HG03103 (cell line): ENCODE measurements around the gene CYP46A1.

Source experiments
- ATAC-seq: cut with Tn5 transposase; IDR thresholded peaks from one replicate; pipeline ENCODE4 v1.9.1; 2021; ENCODE audit warnings: low read depth; ENCODE audit not compliant: unreplicated experiment

Gene CYP46A1

DNA sequence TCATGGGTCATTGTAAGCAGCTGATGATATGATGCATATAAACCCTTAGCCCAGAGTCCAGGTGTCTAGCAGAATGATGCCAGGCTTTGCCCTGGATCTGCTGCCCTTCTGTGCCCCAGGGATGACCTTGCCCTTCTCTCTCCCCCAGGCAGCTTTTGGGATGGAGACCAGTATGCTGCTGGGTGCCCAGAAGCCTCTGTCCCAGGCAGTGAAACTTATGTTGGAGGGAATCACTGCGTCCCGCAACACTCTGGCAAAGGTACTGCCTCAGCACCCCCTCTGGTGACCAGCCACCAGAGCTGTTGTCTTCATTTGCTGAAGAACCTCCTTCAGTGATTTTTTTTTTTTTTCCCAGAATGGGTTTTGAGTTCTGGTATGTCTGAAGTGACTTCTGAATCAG is 23.3 kb downstream of the CYP46A1 start:
- ATAC-seq, result no peak

DNA sequence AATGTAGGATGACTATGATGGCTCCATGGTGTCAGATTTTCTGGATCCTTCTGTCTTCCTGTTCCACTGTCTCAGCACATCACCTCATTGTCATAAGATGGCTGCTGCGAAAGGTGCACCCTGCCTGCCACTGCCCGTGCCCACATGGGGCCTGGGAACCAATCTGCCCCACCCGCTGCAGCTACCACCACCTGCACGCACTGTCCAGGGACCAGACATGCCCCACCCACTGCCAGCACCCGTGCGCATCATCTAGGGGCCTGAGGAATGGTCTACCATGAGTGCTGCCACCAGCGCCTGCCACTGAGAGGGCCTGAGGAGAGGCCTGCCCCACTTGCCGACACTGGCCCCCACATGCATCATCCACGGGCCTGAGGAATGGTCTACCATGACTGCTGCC is 23.8 kb downstream of the CYP46A1 start:
- no peak for ATAC-seq

DNA sequence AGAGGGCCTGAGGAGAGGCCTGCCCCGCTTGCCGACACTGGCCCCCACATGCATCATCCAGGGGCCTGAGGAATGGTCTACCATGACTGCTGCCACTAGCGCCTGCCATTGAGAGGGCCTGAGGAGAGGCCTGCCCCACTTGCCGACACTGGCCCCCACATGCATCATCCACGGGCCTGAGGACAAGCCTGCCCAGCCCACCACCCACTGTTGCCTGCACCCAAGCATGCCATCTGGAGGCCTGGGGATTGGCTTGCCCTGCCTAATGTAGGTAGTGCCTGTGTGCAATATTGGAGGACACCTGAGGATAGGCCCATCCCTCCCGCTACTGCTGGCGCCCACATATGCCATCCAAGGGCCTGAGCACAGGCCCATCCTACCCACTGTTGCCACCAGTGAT is 24.4 kb downstream of the CYP46A1 start:
- ATAC-seq, result no peak

DNA sequence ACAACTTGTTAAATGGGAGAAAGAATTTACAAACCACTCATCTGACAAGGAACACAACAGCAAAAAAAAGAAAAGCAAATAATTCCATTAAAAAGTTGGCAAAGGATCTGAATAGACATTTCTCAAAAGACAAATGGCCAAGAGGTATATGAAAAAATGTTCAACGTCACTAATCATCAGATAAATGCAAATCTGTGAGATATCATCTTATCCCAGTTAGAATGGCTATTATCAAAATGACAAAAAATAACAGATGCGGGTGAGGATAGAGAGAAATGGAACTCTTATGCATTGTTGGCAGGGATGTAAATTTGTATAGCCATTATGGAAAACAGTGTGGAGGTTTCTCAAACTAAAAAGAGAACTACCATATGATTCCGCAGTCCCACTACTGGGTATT is 29.9 kb downstream of the CYP46A1 start:
- ATAC-seq, result no peak

DNA sequence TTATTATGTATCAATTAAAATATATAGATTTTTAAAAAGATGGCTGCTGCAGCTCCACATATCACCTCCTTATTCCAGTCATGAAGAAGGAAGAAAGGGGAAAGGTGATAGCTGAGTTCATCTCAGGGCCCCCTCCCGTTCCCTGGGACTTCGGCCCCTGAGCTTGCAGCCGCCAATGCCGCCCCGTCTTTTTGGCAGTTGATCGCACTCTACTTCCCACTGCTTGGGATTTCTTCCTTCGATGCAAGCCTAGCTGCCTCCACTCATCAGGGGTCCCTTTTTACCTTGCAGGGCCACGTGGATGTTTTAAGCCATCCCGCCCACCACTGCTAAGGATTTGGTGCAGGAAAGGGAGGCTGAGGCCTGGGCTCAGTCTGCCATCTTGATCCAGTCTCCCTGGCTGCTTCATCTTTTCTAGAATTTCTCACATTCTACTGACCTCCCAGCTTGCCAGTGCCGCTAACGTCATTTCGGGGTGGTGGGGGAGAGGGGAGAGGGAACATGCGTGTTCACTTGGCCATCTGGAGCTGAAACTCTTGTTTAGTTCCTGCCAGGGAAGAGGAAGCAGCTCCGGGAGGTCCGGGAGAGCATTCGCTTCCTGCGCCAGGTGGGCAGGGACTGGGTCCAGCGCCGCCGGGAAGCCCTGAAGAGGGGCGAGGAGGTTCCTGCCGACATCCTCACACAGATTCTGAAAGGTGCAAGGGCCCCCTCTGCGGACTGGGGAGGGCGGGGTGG is 31.3 kb downstream of the CYP46A1 start:
- no peak for ATAC-seq

DNA sequence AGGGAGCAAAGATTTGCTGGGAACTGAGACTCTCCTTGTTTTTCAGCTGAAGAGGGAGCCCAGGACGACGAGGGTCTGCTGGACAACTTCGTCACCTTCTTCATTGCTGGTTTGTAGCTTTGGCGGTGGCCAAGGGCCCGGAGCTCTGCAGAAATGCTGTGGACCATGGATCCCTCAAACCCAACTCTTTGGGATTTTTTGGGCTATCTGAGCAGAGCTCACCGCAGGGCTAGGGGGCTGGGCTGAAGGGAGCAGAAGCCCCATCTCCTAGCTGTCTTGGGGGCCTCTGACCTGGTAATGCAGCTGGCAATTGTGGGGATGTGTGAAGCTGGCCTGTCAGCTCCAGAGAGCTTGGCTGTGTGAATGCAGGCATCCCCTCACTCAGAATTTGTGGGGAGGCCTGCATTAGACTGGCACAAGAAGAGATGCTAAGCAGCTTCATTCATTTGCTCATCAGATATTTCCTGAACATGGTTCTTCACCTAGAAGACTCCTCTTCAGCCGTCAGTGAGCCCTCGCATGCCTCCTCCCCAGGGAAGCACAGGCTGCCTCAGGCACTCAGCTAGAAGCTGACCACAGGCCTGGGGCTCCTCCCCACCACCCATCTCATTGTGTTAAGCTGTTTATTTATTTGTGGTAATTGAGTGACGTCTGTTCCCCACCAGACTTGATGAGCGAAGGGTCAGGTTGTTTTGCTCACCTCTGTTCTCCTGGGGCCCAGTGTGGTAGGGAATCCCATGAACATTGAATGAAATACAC is 32.2 kb downstream of the CYP46A1 start:
- ATAC-seq, result no peak

DNA sequence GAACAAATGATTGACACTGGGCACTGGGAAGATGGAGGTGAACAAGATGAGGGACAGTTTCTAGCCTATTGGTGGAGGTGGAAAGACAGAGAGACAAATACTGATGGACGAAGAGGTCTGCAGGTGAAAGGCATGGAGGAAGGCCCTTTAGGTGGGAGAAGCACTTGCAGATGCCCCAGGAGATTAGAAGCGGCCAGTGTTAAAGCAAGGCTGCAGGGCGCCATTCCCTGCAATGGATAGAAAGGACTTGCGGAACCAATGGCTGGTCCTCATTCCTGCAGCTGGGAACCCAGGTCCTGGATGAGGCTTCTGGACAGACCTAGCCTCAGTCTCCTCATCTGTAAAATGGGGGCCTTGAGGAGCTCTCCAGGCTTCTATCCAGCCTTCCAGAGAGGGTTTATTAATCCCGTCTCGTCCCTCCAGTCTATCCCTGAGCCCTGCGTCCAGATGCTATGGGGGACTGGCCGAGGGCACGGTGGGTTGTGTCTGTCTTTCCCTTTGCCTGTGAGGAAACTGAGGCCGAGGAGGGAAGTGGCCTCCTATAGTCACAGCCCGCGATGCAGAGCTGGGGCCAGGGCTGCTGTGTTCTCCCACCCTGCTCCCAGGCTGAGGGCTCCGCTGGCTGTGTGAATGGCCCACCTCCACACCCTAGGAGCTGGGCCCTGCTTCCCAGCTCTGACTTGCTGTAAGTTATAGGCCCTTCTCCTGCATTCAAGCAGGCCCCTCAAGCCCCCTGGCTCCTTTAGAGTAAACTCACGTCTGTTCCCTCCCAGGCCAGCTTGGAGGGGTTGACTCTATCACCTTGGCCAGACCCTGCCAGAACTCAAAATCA is 33.0 kb downstream of the CYP46A1 start:
- no peak for ATAC-seq

DNA sequence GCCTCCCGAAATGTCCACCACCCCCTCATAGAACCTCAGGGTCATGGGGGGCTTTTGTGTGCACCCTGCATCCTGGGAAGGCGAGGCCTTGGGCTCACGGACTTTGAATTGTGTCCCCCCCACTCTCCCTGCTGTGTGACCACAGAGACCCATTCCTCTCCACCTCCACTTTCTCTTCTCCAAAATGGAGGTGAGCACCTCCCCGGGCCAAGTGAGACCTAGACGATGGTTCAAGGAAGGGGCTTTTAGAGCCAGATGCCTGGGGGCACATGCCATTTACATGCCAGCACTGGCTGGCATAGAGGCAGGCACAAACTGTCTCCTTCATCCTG is 33.5 kb downstream of the CYP46A1 start:
- ATAC-seq, result no peak

DNA sequence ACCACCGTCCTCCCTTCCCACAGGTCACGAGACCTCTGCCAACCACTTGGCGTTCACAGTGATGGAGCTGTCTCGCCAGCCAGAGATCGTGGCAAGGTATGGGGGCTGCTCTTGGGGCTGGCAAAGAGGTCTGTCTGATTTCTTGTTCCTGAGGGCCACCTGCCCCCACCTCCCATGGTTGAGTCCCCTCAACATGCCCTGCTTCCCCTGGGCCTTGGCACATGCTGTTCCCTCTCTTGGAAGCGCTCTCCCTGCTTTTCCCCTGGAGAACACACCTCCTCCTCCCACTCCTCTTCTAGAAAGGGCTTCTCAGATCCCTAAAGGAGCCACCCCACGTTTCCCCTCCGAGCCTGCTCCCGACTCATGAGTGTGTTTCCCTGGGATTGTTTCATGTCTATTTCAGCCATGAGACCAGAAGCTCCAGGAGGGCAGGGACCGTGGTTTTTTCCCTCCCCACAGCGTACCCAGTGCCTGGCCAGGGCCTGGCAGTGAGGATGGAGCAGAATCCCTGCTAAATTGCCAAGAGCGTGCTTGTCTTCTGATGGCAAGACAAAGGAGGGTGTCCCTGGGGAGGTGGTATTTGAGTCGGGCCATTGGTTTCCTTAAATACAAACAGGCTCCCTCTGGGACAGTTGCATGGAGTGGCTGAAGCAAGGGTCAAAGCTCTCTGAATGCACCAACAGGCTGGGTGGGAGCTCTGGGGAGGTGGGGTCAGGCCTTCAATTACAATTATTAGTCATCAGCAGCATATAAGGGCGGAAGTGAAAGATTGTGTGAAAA is 34.1 kb downstream of the CYP46A1 start:
- ATAC-seq, result peak; percentile 97

DNA sequence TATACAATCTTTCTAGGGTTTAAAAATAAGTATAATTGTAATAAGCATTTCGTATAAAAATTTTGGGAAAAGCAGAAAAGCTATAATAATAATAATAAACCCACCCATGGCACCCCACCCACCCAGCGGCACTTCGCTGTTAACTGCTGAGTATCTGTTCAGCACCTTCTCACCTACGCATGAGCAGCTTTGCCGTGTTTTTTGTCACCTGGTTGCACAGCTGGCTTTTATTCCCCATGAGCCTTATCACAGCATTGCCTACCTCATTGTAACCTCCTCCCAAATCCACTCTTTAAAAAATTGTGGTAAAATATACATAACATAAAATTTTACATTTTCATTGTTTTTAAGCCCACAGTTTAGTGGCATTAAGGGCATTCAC is 34.7 kb downstream of the CYP46A1 start:
- ATAC-seq, result peak; percentile 56

DNA sequence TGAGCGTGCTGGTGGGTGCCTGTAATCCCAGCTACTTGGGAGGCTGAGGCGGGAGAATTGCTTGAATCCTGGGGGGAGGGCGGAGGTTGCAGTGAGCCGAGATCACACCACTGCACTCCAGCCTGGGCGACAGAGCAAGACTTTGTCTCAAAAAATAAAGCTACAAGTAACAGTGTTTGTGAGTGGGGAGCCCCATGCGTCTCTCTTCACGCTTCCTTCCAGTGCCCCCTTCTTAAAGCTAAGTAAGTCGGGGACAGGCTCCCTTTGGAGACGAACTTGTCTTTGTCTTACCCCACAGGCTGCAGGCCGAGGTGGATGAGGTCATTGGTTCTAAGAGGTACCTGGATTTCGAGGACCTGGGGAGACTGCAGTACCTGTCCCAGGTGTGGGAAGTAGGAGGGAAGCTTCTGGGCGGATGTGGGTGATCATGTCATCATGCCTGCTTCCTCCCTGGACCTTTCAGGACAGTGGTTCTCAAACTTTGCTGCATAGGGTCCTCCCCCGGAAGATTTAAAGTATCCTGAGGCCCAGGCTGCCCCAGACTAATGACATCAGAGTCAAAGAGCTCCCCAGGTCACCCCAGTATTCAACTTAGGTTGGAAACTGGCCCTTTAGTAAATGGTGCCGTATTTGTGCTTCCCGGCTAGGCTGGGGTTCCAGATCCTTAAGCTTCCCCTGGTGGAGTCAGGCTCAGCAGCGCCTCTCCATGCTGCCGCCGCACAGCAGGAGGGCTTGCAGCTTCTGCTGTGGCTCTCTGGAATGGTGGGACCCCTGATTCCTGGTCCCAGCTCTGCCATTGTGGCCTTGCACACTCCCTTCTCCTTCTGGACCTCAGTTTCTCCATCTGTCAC is 37.1 kb downstream of the CYP46A1 start:
- ATAC-seq, result no peak

DNA sequence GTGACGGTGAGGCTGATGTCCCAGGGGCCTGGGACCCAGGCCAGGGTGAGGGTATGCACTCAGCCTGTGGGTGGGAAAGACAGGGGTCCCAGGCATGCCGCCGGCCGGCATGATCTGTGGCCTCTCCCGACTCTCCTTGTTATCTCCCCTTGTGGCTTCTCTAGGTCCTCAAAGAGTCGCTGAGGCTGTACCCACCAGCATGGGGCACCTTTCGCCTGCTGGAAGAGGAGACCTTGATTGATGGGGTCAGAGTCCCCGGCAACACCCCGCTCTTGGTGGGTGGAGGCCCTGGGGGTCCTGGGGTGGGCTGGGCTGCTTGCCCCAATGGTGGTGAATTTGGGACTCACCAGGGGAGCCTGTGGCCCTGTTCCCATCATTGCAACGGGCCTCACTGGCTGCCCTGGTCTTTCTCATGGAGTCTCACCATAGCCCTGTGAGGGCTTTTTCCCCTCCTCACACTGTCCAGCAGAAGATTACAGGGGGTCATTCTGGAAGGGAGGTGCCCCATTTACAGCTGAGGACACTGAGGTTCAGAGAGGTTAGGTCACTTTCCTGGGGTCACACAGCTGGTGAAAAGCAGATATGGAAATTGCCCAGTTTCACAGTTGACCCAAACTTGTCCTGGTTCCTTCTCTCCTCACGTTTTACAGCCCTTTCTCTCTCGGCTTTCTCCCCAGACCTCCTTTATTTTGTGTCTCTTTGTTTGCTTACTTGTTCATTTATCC is 37.9 kb downstream of the CYP46A1 start:
- ATAC-seq, result no peak

DNA sequence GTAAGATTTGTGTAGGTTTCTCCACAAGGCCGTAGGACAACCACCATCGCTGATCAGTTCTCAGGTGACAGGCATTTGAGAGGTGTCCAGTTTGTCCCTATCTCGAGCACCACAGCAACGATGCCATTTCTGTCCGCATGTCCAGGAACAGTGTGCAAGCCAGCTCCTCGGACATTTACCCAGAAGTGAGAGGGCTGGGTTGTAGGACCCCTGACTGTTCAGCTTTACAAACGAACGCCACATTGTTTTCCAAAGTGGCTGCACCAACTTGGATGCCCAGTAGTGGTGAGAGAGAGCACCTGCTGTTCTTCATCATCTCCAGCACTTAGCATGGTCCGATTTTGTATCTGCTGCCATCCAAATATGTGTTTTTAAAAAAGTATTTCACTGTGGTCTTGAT is 38.6 kb downstream of the CYP46A1 start:
- no peak for ATAC-seq

DNA sequence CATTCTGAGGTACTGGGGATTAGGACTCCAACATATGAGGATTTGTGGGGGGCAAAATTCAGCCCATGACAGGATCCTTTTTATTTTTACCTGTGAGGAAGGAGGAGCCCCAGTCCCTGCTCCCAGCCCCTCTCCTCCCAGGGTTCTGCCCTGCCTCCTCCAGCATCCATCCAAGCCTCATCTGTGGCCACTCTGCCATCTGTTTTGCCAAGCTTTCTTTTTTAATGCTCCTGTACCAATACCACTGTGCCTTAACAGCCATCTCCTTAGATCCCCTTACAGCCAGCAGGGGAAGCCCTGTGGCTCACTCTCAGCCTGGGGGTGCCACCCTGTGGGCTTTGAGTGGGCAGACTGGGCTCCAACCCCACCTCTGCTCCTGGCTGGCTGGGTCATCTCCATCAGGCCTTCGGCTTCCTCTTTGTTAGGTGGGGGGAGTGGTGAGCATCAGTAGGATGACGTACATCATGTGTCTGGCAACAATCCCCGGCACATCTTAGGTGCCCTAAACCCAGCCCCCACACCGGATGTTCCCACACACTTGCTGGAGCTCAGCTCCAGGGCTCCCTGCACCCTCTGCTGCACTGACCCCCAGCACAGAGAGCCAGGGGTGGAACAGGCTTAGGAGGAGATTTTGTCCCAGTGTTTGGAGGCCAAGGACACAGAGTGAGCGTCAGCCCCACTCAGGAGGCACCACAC is 40.2 kb downstream of the CYP46A1 start:
- no peak for ATAC-seq

DNA sequence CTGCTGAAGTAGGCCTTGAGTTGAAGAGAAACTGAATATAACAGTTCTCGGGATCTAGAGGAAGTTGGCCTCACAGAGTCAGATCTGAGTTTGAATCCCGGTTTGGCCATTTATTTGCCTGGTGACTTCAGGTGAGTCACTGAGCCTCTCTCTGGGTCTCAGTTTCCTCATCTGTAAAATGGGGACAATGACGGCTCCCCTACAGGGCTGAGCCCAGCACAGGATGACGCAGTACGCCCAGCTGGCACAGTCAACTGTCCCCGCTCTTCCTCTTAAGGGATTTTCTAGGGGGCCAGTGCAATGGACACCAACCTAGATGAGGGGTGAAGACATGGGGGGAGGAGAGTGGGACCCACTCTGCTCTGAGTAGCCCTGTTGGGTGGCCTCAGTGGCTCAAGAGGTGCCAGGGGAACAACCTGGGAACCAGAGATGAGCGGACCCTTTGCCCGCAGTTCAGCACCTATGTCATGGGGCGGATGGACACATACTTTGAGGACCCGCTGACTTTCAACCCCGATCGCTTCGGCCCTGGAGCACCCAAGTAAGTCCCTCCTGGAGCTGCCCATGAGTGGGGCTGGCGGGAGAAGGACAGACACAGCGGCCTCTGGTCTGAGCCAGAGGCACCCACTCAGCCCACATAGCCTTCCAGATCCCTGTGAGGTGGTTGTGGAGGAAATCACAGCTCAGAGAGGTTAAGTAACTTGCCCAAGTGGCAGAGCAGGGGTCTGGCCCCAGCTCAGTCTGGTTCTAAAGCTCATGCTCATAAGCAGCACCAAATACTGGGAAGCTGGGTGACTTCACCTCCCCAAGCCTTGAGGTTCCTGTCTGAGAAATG is 41.1 kb downstream of the CYP46A1 start:
- ATAC-seq, result no peak

DNA sequence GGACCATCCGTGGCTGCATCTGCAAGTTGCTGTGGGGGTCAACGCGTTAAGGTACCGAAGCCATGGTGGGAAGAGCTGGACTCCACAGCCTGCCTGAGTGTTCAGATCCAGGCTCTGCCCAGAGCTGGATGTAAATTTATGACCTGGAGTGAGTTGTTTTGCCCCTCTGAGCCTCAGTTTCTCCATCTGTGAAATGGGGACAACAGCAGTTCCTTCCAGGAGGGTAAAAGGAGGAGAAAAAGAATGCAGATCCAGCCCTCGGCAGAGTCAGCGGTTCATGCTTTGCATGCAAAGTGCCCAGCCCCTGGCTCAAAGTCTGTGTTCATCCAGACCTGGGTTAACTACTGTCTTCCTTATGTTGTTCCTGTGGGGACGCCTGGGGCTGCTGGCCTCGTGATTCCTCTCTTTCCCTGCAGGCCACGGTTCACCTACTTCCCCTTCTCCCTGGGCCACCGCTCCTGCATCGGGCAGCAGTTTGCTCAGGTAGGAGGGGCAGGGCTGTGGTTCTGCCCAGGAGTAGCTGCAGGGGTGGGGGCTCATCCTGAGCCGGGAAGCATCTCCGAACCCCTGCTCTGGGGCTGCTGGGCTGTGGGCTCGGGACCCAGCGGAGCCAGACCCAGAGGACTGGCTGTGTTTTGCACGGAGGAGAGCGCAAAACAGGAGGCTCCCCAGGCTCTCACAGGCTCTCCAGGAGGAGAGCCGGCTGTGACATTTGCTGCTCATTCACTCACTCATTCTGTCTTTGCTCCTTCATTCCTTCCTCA is 41.9 kb downstream of the CYP46A1 start:
- ATAC-seq, result no peak

DNA sequence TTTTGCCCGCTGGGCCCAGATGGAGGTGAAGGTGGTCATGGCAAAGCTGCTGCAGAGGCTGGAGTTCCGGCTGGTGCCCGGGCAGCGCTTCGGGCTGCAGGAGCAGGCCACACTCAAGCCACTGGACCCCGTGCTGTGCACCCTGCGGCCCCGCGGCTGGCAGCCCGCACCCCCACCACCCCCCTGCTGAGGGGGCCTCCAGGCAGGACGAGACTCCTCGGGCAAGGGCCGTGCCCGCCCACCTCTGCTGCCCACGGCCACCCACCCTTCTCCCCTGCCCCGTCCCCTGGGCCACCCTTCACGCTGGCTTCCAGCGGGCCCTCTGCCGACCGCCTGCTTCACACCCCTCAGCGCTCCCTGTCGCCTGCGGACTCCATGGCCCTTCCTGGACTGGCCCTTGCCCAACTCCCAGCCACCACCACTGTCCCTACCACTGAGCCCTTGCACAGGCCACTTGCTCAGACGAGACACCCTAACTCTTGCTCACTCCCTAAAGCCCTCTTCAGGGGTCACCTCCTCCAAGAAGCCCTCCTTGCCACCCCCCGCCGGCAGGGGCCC is 42.5 kb downstream of the CYP46A1 start:
- ATAC-seq, result no peak
